Fibroblast of skin of left quadriceps (primary cell): ENCODE measurements around the gene C12orf56.

ENCODE experiments used
- DNase-seq, 2 experiments: peaks; one replicate each; pipeline ENCODE4 v3.0.0-alpha.2; 2013; ENCODE audit warnings: low read depth in 2 of 2

C12orf56 gene, protein sequence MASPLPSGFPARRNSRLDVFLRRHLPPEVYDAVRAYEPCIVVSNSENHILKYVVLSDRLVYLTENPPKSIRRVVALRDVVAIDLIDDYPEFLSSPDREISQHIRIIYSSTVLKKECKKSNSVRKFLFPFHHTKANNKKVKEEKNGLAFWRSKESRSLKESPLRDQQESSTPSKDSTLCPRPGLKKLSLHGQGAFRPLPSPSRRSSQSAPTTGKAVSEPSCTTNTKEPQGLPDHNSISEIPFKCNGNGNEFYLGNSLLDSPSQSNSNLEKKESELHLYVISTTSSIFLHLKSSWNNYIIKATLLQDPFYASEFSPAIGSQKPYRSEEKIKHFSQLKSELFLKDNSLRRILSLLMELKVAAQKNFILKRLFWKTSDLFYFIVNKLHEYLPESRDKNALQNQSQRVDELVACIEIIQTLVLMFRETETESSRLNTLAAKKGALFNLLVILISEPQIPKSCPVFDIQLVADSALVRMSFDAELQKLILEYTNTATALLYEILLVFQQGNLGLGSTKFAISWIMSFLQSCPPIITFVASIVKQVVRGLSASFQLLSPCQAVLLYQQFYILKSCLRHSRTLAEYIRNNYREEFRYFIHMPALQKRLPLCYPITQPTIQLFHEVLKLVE

DNA sequence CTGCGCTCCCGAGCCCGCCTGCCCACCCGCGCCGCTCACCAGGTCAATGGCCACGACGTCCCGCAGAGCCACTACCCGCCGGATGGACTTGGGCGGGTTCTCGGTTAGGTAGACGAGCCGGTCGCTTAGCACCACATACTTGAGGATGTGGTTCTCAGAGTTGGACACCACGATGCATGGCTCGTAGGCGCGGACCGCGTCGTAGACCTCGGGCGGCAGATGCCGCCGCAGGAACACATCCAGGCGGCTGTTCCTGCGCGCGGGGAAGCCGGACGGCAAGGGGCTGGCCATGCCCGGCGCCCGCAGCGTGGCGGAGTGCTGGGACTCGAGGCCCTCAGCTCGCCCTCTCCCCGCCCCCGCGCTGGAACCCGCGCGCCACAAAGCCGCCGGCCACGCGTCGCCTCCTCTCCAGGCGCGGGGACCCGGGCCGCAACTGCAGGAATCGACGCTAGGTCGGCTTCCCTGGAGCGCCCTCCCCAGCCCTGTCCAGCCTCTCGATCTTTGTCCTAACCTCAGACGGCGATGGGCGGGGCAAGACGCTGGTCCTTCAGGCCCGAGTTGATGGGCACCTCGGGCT lies at the start of gene C12orf56:
Gene C12orf56 (minus strand): TSS at position 484 of the 577 bp plus-strand sequence. CDS start 193 bp downstream, at position 291.
- DNase-seq = no peak

DNA sequence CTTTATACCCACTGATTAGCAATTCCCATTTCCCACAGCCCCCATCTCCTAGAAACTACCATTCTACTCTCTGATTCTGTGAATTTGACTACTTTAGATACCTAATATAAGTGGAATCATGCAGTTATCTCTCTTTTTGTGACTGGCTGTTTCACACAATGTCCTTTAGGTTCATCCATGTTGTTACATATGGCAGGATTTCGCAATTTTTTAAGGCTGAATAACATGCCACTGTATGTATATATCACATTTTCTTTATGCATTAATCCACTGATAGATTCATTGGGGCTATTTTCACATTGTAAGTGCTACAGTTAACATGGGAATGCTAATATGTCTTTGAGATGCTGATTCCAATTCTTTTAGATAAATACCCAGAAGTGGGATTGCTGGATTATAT lies 49.5 kb upstream of the C12orf56 start:
- DNase-seq = no peak

DNA sequence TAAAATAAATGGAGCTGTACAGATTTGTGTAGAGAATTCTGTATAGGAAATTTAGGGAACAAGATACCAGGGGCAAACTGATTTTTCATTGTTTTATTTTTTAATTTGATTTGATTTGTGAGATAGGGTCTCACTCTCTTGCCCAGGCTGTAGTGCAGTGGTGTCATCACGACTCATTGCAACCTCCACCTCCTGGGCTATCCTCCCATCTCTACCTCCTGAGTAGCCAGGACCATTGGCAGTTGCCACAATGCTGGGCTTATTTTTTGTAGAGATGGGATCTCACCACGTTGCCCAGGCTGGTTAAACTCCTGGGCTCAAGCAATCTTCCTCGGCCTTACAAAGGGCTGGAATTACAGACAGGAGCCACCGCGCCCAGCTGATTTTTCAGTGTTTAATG lies 43.4 kb upstream of the C12orf56 start:
- DNase-seq = no peak

DNA sequence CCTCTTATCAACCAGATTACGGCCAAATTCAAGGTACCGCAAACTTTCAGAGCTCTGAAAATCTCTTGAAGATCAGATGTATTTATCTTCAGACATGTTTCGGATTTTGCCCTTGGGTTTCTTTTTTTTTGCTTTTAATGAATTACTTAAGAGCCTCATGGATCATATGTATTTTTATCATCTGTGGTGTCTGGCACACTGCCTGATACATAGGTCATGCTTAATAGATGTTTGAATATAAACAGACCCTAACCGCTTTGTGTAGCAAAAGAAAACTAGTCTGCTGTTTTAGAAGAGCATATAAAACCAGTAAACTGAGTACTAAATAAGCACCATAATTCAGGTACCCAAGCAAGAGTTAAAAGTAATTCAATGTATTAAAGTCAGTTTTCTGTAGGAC lies 41.2 kb upstream of the C12orf56 start:
- peak in 1 of 2 experiments; percentile 17 for DNase-seq

DNA sequence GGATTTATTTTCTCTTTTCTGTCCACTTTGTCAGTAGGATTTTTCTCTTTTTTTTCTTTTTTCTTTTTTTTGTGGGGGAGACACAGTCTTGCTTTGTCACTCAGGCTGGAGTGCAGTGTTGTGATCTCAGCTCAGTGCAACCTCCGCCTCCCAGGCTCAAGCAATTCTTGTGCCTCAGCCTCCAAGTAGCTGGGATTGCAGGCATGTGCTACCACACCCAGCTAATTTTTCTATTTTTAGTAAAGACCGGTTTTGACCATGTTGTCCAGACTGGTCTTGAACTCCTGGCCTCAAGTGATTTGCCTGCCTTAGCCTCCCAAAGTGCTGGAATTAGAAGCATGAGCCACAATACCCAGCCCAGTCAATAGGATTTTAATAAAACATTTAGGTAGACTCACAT lies 40.3 kb upstream of the C12orf56 start:
- no peak for DNase-seq

DNA sequence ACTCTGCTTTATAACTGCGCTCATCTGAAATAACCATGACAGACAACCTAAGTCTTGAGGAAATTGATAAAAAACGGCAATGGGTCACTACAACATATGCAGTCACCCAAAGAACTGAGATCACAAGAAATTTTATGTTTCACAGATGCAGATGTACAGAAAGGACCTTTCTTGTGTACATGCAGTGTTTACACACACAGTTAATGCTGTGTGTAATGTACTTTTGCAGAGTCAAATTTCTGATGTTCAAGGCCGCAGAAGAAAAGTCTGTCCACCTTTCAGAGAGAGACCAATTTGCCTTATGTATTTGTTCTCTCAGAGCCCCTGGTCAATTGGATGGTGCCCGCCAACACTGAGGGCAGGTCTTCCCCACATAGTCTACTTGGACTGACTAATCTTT lies 38.4 kb upstream of the C12orf56 start:
- DNase-seq = no peak

DNA sequence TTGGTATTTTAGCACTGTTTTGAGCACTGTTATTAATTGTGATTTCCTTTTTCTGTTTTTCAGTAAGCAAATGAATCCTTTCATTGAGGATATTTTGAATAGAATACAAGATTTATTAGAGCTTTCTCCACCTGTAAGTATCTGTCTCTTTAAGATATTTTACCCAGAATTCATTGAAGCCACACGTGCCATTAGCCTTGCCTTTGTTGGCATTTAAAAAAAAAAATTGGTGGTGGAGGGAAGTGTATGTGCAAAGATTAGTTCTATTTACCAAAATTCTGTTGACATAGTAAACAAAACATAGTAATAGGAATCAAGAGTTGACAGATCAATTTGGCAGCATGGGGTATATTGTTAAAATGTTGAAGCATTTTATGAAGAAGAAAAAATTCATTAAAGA lies 37.4 kb upstream of the C12orf56 start:
- no peak for DNase-seq

DNA sequence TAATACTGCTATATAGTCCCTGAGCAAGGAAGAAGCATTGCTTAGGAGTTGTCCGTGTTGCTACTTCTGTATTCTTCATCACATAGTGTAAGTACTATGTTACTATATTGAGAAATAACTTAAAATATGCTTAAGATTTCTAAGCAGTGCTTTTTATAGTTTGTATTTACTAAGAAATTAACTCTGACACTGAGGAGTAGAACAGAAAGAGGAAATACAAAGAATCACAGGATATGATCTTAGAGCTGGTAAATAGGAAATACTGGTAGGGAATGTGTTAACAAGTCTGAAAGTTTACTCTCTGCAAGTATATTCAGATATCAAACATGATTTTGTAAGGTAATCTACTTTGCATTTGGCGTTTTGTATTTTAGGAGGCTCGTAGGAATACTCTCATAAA lies 29.1 kb upstream of the C12orf56 start:
- DNase-seq = no peak

DNA sequence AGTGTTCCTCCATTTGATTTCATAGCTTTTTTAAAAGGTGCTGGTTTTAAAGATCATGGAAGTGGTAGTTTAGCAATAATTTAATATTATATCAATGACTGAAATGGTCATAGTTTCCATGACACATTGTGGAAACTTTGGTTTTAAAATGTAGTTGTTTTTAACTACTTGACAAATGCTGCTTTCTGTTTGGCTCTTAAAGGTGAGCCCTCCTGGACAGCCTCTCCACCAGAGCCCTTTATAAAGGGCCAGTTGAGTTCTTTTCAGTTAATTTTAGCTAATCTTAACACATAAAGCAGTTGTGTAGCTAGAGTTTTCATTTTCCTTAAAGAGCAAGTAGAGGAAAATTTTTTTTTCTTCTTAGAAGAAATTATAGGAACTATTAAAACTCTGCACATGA lies 27.7 kb upstream of the C12orf56 start:
- DNase-seq = no peak

DNA sequence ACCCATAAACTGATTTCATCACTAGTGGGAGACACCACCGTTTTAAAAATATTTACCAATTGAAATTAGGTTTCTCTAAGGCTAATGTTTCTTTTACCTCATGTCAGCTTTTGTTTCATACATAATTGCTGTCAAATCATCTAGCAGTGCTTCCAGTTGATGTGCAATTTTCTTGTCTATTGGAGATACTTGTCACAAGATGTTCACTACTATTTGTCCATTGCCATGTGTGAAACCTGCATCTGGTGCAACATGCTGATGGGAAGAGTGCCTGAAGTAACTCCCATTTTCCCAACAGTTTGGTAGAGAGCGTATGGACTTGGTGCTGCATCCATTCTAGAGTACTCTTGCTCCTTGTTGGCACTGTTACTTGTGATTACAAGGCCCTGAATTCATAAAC lies 23.3 kb upstream of the C12orf56 start:
- DNase-seq = no peak

DNA sequence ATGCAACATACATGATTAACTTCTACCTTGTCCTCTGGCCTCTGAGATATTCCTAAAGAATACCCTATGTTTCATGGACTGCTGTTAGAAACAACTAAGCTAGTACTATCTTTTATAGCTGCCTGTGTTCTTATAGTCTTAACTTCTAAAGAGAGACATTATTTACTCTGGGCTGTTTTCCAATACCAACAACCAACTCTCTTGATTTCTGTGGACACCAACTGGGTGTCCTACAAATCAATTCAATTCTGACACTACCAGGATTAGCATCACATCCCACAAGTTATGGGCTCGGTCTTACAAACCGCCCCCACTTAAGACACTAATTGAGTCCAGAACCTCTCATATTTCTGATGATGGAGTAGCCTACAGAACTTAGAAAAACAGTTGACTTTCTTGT lies 21.9 kb upstream of the C12orf56 start:
- peak; percentile 38 to 54 for DNase-seq

DNA sequence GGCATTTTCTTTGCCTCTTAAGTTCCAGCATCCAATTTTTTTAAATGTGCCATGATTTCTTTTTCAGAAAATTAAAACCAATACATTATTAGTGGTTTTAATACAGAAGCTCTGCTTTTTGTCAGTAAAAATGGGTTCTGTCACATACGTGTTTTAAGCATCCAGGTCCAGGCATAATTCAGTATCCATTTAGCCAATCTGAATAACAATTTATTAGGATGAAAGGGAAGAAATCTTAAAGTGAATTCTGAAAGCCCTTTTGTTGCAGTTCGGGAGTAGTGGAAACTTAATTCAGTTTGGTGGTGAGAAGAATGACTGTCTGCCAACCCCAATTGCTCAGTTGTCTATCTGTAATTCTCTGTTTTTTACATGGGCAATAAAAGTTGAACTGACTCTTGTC lies 20.9 kb upstream of the C12orf56 start:
- DNase-seq = no peak

DNA sequence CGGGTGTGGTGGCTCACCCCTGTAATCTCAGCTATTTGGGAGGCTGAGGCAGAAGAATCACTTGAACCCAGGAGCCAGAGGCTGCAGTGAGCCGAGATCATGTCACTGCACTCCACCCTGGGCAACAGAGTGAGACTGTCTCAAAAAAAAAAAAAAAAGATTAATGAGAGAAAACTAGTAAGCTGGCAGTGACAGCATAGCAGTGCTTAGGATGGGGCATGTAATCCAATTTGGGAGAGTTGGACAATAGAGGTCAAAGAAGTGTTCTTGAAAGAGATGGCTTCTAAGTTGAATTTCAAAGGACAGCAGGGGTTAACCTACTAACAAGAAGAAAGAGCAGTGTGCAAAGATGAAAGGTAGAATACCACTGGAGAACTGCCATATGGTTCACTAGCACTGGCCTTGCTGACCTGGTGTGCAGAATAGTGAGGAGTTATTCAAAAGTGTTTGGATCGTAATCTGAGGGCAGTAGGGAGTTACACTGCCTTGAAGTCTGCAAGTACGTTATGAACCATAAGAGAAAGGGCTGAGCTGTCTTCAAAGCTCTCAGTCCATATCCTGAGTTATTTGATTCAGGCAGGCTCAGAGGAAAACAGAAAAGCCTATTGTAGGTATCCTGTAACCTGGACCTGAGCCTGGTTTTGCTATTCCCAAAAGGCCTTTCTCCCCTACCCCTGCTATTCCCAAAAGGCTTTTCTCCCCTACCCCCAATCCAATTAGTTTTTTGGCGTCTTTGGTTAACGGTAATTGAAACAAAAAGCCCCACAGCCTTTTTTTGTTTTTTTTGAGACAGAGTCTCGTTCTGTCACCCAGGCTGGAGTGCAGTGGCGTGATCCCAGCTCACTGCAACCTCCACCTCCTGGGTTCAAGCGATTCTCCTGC lies 17.0 kb upstream of the C12orf56 start:
- DNase-seq = no peak

DNA sequence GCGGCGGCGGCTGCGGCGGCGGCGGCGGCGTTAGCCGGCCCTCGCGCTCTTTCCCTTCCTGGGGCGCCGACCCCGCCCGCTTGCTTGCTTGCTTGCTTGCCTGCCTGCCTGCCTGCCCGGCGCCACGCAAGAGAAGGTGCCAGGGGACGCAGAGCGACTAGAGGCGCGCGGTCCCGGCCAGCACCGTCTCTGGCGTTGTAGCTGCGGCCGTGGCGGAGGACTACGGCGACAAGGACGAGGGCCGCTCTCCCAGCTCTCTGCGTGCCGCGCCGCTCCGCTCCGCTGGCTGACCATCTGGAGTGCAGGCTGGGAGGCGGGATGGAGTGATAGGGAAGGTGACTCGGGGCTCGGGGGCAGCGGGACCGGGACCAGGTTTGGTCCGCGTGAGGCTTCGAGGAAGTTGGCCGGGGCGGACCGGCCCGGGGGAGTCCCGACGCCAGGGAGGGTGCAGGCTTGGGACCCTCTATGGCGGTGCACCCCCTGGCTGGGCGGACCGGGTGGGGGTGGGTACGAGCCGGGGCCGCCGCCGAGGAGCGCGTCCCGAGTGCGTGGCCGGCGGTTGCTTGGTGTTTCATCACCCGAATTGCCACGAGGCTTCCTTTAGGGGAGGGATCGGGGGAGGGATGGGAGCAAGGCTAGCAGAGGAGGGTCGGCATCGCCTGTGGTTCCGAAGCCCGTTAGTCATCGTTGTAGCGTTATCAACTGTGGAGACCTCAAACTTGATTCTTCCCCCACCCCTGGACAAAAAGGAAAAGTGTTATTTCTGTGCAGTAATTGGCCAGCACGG lies 14.1 kb upstream of the C12orf56 start:
- DNase-seq = peak; percentile 91

DNA sequence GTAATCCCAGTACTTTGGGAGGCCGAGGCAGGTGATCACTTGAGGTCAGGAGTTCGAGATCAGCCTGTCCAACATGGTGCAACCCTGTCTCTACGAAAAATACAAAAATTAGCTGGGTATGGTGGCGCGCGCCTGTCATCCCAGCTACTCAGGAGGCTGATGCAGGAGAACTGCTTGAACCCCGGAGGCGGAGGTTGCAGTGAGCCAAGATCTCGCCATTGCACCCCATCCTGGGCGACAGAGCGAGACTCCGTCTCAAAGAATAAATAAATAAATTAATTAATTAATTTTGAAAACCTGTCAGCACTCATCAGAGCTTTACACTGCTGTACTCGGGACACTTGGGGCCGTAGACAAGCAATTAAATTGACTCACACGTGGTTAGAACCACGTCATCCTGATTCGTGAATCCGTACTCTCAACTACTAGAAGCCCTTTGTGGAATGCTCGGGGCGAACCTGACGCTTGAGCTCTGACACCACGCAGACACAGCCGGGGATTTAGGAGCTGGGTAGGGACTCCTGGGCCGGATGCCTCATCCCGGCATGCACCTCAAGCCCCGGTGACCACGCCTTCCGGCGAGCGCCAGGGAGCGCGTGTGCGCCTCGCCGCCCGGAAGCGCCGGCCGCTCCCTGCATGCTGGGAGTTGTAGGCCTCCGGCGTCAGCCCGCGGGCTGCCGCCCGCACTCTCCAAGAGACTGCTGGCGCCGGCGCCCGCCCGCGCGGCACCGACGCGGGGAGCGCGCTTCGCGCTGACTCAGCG lies 13.3 kb upstream of the C12orf56 start, which contains the start of gene XPOT:
Gene XPOT (plus strand): TSS at position 686 of the 763 bp plus-strand sequence. CDS start 5,644 bp downstream, outside the sequence.
- peak; percentile 96 for DNase-seq

DNA sequence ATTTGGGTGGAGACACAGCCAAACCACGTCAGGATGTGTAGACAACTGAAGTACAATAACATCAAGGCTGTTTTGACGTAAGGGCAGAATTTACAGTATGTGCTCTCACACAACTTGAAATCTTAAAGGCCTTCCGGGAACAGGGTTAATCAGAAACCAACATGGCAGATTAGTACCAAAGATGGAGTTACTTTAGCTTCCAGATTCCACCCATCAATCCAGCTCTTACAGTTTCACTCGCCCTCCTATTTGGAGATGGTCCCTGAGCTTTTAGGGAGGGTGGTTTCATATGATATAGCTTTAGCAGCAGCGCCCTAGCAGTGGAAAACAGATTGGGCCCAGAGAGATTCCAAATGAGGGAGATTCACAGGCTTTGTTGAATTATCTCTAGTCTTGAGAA lies 11.6 kb upstream of the C12orf56 start:
- DNase-seq = no peak

DNA sequence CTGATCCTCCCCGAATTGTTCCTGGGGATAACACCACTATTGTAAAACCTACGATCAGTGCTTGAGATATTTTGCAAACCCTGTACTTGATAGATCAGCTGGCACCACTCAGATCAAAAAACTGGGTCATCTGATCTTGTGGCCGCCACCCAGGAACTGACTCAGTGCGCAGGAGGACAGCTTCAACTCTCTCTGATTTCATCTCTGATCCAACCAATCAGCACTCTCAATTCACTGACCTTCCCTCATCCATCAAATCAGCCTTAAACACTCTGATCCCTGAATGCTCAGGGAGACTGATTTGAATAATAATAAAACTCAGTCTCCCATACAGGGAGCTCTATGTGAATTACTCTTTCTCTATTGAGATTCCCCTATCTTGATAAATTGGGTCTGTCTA lies 9.5 kb upstream of the C12orf56 start:
- DNase-seq = no peak

DNA sequence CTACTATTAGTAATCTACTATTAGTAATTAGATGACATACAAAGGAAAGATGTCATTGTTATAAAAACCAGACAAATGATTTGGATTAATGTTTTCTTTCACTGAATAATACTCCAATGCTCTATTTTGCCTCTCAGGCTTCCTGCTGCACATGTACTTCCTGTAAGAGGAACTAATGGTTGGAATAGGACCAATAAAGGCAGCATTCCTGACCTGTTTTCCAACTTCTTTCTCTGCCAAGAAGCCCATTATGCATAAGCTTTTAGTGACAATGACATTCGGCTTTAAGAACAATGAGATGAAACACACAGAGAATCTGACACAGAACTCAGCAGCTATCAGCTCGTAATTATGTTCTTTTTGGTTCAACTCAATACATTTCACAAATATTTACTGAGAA lies 5.2 kb upstream of the C12orf56 start:
- DNase-seq = no peak

DNA sequence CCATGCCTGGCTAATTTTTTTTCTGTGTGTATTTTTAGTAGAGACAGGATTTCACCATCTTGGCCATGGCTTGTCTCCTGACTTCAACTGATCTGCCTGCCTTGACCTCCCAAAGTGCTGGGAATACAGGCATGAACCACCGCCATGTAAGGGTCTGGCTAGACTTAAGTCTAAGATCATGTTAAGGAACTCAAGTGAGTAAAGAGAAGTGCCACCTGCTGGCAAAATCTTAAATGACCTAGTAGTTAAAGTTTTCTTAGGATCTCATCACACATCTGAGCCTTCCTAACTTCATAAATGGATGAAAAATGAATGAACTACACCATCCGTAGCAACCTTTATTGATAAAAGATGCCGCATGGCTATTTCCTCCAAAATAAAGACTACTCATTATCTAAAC lies 1.7 kb upstream of the C12orf56 start:
- peak in 1 of 2 experiments; percentile 13 for DNase-seq

DNA sequence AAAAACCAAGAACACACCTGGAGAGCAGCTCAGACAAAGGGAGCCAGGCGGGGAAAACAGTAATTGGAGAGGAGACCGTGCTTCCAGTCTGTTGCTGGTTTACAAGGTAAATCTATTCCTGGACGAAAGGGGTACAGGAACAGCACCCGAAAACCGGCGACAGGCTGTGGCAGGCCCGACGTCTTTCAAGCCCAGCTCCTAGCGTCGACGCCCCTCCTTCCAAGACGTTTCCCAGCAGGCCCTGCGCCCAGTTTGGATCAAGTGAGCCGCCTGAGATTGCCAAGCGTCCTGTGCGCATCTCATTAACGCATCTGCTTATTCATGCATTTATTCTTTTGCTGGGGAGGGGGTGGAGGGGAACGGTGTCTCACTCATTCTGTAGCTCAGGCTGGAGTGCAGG lies 1.4 kb downstream of the C12orf56 start:
- no peak for DNase-seq
